ENCODE data around the gene WIPF2. TPM values are rescaled to one million over a fixed set of nuclear protein-coding genes. Genes with fewer than 3 reads are reported as not detected.

Gene WIPF2
- total and polyA plus RNA-seq, 2 of the 8 experiments (the other 6 are each of a cell fraction or from before 2014, with no cell fraction given) = 6.9 to 25.3 TPM

DNA sequence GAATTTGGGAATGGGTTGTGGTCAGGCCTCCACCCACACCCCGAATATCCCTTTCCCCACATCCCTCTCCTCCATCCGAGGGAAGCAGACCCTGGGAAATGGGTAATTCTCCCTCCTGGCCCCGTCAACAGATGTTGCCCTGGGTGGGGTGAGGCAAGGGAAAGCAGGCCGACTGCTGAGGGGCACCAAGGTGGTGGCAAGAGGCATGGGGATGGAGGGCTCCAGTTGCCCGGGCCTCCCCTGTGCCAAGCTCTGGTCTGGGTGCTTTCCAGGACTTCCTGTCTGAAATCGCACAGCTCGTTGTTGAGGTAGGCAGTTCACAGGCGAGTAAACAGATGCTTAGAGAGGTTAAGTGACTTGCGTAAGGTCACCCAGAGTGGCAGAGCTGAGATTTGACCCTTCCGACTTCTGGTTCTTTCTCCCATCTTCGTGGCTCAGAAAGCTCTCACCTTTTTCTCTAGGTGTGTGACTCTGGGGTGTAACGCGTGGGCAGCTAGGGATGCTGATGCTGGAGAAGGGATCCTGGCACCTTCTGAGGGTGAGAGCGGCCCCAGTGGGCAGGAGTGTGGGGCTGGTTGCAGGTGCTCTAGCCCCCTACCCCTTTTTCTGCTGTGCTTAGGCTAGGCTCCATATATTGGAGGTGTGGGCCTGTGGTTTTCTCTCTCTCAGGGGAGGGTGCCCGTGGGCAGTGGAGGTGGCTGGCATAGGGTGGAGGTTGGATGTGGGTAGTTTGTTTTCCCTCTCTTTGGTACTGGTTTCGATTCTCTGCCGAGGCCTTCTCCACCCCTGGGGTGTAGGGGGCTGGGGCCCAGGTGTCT lies 107.1 kb downstream of the WIPF2 start:
- H4K20me1 ChIP-seq (replicated peaks in 1 of 2; ENCODE audit: control insufficient read depth in 1 of 2, insufficient read depth in 2 of 2, low read length in 2 of 2) = peaks cover 16 to 35% of the 10 kb centered on the region in 2 experiments
- H3K79me2 ChIP-seq (ENCODE audit: control insufficient read depth in 1 of 2, insufficient read depth in 2 of 2, low read length in 2 of 2) = peaks cover 0 to 14% of the 10 kb centered on the region in 2 experiments; a peak in 1 of 4 replicates
- no peaks in the 10 kb centered on the region for H3K27me3 ChIP-seq (replicated peaks in 1 of 4; ENCODE audit: control insufficient read depth in 3 of 4, extremely low read depth in 1 of 4, insufficient read depth in 3 of 4, low read length in 3 of 4)
- H4K5ac ChIP-seq (ENCODE audit: insufficient read length, low read depth, low read length) = no peak overlapping the region
- H3K23ac ChIP-seq (ENCODE audit: insufficient read length) = no peak overlapping the region
- no peak overlapping the region for H2BK15ac ChIP-seq (ENCODE audit: low read length)
- H3K4me3 ChIP-seq (ENCODE audit: extremely low read depth in 1 of 4, insufficient read depth in 2 of 4, low read depth in 3 of 4, low read length in 4 of 4) = no peak overlapping the region
- no peak overlapping the region for H2BK20ac ChIP-seq (ENCODE audit: low read length)
- CTCF ChIA-PET (ENCODE audit: partially characterized antibody) = interaction anchor here (1.2 to 39.2 kb wide), 4 partner anchors 10 to 27 kb away, joined by 3 to 1198 read pairs (median 6); partner anchors contain the start of gene GJD3
- no peak overlapping the region for H3K27ac ChIP-seq (ENCODE audit: low read depth, low read length)
- no peak overlapping the region for H3K4ac ChIP-seq (replicated peaks; ENCODE audit: insufficient read length, low read depth, low read length)
- H3K9ac ChIP-seq (replicated peaks in 1 of 4; ENCODE audit: extremely low read depth in 1 of 4, low read depth in 3 of 4, low read length in 3 of 4) = no peak overlapping the region
- H3K4me1 ChIP-seq (replicated peaks in 1 of 4; ENCODE audit: control insufficient read depth in 3 of 4, insufficient read depth in 4 of 4, low read length in 3 of 4) = peaks cover 0 to 17% (median 8%) of the 10 kb centered on the region in 4 experiments; a peak in 5 of 7 replicates
- no peak overlapping the region for H2AFZ ChIP-seq (ENCODE audit: low read length)
- H4K91ac ChIP-seq (replicated peaks; ENCODE audit: insufficient read length, low read length) = no peak overlapping the region
- no peak overlapping the region for H2BK12ac ChIP-seq (ENCODE audit: low read depth, low read length)
- no peak overlapping the region for H3K56ac ChIP-seq (replicated peaks; ENCODE audit: insufficient read length, low read depth, low read length)
- H3K14ac ChIP-seq (ENCODE audit: insufficient read length) = no peak overlapping the region
- no peaks in the 10 kb centered on the region for H3K23me2 ChIP-seq (ENCODE audit: low read depth, low read length)
- no peaks in the 10 kb centered on the region for H3K9me3 ChIP-seq (ENCODE audit: insufficient read depth in 2 of 2, low read depth in 1 of 2, low read length in 1 of 2)
- POLR2A ChIA-PET (ENCODE audit: partially characterized antibody) = interaction anchor here (0.6 to 3.3 kb wide), 6 partner anchors 9 to 112 kb away, joined by 3 to 10 read pairs (median 4); partner anchors contain the start of gene RARA
- H3K4me2 ChIP-seq (ENCODE audit: insufficient read depth in 1 of 2, low read depth in 2 of 2, low read length in 2 of 2) = no peak overlapping the region
- H2AK5ac ChIP-seq (ENCODE audit: low read depth, low read length) = no peak overlapping the region
- H3K79me1 ChIP-seq (ENCODE audit: low read depth, low read length) = peaks cover 19% of the 10 kb centered on the region
- no peak for FAIRE-seq
- 88% methylated on average over 17 of the region's 17 CpGs; no CpG with 5 or more reads in 1 of the 2 experiments for WGBS, 2 experiments (ENCODE audit: extremely low coverage in 1 of 2, insufficient coverage in 1 of 2, insufficient read length in 1 of 2, insufficient replicate concordance in 2 of 2, low coverage in 1 of 2, low lambda C conversion rate in 2 of 2, missing lambda C conversion rate in 1 of 2)
- H3K36me3 ChIP-seq (ENCODE audit: control insufficient read depth in 2 of 4, insufficient read depth in 4 of 4, low read length in 3 of 4) = no peaks in the 10 kb centered on the region
- H4K8ac ChIP-seq (ENCODE audit: extremely low read depth, insufficient read depth, low read length) = no peak overlapping the region; the same call in 1 of the 2 replicates
- no peak overlapping the region; the same call in 1 of the 2 replicates for H2BK5ac ChIP-seq (ENCODE audit: low read depth, low read length)
- H3K18ac ChIP-seq (ENCODE audit: extremely low read depth, low read length) = no peak overlapping the region
- no peak overlapping the region for H2BK120ac ChIP-seq (replicated peaks; ENCODE audit: low read depth, low read length)
- no peak for DNase-seq (ENCODE audit: low read depth in 1 of 2, low spot score in 2 of 2)
- TF ChIP-seq, protein P1, sequence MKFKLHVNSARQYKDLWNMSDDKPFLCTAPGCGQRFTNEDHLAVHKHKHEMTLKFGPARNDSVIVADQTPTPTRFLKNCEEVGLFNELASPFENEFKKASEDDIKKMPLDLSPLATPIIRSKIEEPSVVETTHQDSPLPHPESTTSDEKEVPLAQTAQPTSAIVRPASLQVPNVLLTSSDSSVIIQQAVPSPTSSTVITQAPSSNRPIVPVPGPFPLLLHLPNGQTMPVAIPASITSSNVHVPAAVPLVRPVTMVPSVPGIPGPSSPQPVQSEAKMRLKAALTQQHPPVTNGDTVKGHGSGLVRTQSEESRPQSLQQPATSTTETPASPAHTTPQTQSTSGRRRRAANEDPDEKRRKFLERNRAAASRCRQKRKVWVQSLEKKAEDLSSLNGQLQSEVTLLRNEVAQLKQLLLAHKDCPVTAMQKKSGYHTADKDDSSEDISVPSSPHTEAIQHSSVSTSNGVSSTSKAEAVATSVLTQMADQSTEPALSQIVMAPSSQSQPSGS (IDR thresholded peaks at IDR 0.05; ENCODE audit: low read length) = no peak
- TF ChIP-seq GABPA (IDR thresholded peaks at IDR 0.05; ENCODE audit: borderline replicate concordance, insufficient read depth, low read length) (no peak), POLR2AphosphoS5 (IDR thresholded peaks at IDR 0.05; ENCODE audit: low read depth, low read length) (no peak), USF2 (IDR thresholded peaks at IDR 0.05; ENCODE audit: low read length) (no peak), CHD2 (IDR thresholded peaks at IDR 0.05; ENCODE audit: low read length) (no peak), HDAC6 (IDR thresholded peaks at IDR 0.05; ENCODE audit: low read depth, low read length) (no peak), NRF1 (IDR thresholded peaks at IDR 0.05; ENCODE audit: low read depth, low read length) (no peak), TAF1 (IDR thresholded peaks at IDR 0.05; ENCODE audit: low read depth, low read length) (no peak), BCL11A (IDR thresholded peaks at IDR 0.05; ENCODE audit: low read depth in 2 of 2, low read length in 2 of 2) (no peak)
